ENCODE results near the gene TMEM30A.

TMEM30A gene

GRCh38 chr6:75318900-75319299 lies 34.3 kb upstream of the TMEM30A start:
- H3K4me3 ChIP-seq (ENCODE audit: low read length) = no peak overlapping the region
- TF ChIP-seq CTCF (conservative IDR thresholded peaks at IDR 0.05; ENCODE audit: low read length) = no peak
- DNase-seq (ENCODE audit: low read depth) = no peak

- H3K4me3 ChIP-seq (ENCODE audit: low read length) = no peak overlapping the region
- peak; percentile 72 for DNase-seq (ENCODE audit: low read depth)
- no peak for TF ChIP-seq CTCF (conservative IDR thresholded peaks at IDR 0.05; ENCODE audit: low read length)
These were observed 33.1 kb upstream of the TMEM30A start for GRCh38 chr6:75317503-75318206.

- H3K4me3 ChIP-seq (ENCODE audit: low read length) = no peak overlapping the region
- DNase-seq (ENCODE audit: low read depth) = no peak
- TF ChIP-seq CTCF (conservative IDR thresholded peaks at IDR 0.05; ENCODE audit: low read length) = no peak
These were observed 31.4 kb upstream of the TMEM30A start for GRCh38 chr6:75315978-75316377.

- no peak for TF ChIP-seq CTCF (conservative IDR thresholded peaks at IDR 0.05; ENCODE audit: low read length)
These were observed 23.8 kb upstream of the TMEM30A start for GRCh38 chr6:75308250-75308988.

GRCh38 chr6:75307364-75308004 lies 22.9 kb upstream of the TMEM30A start:
- H3K4me3 ChIP-seq (ENCODE audit: low read length) = no peak overlapping the region
- TF ChIP-seq CTCF (conservative IDR thresholded peaks at IDR 0.05; ENCODE audit: low read length) = no peak
- DNase-seq (ENCODE audit: low read depth) = no peak

More at GRCh38 chr6:75308250-75308988, 23.8 kb upstream of the TMEM30A start:
- no peak for DNase-seq (ENCODE audit: low read depth)
- no peak overlapping the region for H3K4me3 ChIP-seq (ENCODE audit: low read length)

GRCh38 chr6:75306064-75306463 lies 21.5 kb upstream of the TMEM30A start:
- no peak for TF ChIP-seq CTCF (conservative IDR thresholded peaks at IDR 0.05; ENCODE audit: low read length)
- no peak for DNase-seq (ENCODE audit: low read depth)
- no peak overlapping the region for H3K4me3 ChIP-seq (ENCODE audit: low read length)

Measured in AG10803 (cell line).